Measurements from ENCODE around the gene SYT15. TPM values are rescaled to one million over a fixed set of nuclear protein-coding genes. Genes with fewer than 3 reads are reported as not detected.
"Not testable (repeated sequence)": the region's sequence is repeated elsewhere in the genome, so short reads cannot be mapped to it uniquely, and the experiment has no call there.

The SYT15 gene
- polyA plus RNA-seq = 0.45 TPM

DNA sequence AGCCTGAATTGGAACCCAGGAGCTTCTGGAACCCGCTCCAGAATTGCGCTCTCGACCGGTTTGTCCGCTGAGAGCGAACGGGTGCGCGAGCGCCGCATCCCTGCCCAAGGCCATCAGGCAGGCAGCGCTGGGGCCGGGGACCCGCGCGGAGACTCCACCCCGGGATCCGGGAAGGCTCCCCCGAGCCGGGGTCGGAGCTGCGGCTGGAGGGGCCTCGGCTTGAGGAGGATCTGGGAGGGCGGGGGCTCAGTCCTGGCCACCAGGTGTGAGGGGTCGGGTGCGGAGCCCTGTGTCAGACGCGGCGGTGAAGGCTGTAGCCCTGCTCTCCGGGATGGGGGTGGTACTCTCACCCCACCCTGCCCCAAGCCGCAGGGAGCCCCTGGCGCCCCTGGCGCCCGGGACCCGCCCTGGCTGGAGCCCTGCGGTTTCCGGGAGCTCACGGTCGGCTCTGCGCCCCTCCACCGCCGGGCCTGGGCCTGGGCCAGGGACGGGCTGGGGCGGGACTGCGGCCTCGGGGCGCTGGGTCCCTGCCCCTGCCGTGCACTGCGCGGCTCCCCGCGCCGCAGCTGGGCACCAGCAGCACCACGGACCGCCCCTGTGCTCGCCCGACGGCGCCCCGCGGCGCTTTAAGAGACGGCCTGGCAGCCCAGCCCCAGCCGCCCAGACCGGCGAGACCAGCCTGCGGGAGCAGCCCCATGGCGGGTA is at the start of gene SYT15:
TSS of gene SYT15 (plus strand) at position 655 of the 705 bp plus-strand sequence. CDS start at position 696, 41 bp downstream.
- not testable (repeated sequence) for H3K36me3 Mint-ChIP-seq, H3K27me3 Mint-ChIP-seq, H3K4me3 Mint-ChIP-seq, H3K9me3 Mint-ChIP-seq, H3K4me1 Mint-ChIP-seq, H3K27ac Mint-ChIP-seq

DNA sequence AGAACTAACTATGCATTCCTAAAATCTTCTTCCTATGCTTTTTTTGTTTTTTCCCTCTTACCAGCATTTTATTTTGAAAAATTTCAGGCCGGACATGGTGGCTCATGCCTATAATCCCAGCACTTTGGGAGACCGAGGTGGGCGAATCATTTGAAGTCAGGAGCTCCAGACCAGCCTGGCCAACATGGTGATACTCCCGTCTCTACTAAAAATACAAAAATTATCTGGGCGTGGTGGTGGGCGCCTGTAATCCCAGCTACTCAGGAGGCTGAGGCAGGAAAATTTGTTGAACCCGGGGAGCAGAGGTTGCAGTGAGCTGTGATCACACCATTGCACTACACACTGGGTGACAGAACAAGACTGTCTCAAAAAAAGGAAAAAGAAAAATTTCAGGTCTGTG is 49.2 kb upstream of the SYT15 start:
- H3K4me1 Mint-ChIP-seq, H3K36me3 Mint-ChIP-seq, H3K27me3 Mint-ChIP-seq, H3K27ac Mint-ChIP-seq, H3K9me3 Mint-ChIP-seq, H3K4me3 Mint-ChIP-seq: not testable (repeated sequence)

DNA sequence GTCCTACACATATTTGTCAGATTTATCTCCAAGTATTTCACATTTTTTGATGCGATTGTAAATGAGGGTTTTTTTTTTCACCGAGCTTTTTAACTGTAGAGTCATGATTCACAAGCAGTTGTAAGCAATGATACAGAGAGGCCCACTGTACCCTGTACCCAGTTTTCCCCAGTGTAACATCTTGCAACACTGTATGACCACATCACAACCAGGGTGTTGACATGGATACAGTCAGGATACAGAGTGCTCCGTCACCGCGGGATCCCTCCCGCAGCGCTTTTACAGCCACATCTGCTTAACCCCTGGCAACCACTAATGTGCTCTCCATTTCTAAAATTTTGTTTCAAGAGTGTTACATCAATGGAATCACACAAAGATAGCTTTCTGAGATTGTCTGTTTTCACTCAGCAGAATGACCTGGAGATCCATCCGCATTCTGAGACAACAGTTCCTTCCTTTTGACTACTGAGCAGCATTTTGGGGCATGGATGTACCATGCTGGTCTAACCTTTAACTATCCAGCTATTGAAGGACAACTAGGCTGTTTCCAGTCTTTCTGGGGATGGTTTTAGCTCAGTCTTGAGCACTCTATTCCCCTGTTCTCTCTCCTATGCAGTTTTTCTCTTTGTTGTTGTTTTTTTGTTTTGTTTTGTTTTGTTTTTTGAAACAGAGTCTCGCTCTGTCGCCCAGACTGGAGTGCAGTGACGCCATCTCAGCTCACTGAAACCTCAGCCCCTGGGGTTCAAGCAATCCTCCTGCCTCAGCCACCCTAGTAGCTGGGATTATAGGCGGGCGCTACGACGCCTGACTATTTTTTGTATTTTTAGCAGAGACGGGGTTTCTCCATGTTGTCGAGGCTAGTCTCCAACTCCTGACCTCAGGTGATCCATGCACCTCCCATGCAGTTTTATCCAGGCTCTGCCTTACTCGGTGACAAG is 48.4 kb upstream of the SYT15 start:
- Mint-ChIP-seq H3K4me1 (no peaks in the 10 kb centered on the region), H3K27me3 (no peaks in the 10 kb centered on the region), H3K27ac (no peak overlapping the region), H3K4me3 (no peak overlapping the region), H3K9me3 (peaks cover 0 to 2% (median 0%) of the 10 kb centered on the region in 3 donors), H3K36me3 (no peaks in the 10 kb centered on the region)

DNA sequence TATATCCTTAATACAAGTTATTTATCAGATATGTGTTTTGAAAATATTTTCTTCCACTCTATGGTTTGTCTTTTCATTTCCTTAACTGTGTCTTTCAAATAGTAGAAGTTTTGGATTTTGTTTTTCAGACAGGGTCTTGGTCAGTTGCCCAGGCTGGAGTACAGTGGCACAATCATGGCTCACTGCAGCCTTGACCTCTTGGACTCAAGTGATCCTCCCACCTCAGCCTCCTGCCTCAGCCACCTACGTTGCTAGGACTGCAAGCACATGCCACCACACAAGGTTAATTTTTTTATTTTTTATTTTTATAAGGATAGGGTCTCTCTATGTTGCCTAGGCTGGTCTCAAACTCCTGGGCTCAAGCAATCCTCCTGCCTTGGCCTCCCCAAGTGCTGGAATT is 46.7 kb upstream of the SYT15 start:
- H3K27me3 Mint-ChIP-seq, H3K4me3 Mint-ChIP-seq, H3K27ac Mint-ChIP-seq, H3K9me3 Mint-ChIP-seq, H3K4me1 Mint-ChIP-seq, H3K36me3 Mint-ChIP-seq: not testable (repeated sequence)

DNA sequence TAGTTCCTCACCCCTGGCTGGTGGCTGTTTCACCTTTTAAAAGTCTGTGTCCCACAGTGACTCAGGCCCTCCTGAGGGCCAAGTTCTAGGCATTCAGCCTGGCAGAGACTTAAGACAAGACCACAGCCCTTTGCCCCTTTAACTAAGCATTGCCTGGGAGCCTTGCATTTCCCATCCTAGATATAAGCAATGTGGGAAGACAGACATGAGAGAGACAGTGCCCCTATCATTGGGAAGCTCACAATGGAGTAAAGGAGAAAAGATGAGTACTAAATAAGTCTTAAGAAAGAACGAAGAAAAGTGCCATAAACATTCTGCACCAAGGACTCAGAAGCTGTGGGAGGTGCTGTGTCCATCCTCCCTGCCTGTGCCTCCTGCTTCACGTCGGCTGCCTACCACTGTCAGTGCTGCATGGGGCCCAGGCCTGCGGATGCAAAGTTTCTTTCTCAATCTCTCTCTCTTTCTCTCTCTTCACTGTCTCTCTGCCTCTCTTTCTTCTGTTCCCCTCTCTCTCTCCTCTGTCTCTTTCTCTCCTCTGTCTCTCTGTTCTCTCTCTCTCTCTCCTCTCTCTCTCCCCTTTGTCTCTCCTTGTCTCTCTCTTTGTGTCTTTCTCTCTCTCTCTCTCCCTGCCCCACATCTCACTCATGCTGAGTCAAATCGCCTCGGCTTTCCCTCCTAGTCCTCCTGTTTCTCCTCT is 44.0 kb upstream of the SYT15 start:
- H3K4me1 Mint-ChIP-seq = no peaks in the 10 kb centered on the region
- H3K27me3 Mint-ChIP-seq = peaks cover 6% of the 10 kb centered on the region
- H3K36me3 Mint-ChIP-seq = no peaks in the 10 kb centered on the region
- H3K27ac Mint-ChIP-seq = no peak overlapping the region
- no peak overlapping the region for H3K4me3 Mint-ChIP-seq
- peaks cover 0 to 2% (median 0%) of the 10 kb centered on the region in 3 donors for H3K9me3 Mint-ChIP-seq

DNA sequence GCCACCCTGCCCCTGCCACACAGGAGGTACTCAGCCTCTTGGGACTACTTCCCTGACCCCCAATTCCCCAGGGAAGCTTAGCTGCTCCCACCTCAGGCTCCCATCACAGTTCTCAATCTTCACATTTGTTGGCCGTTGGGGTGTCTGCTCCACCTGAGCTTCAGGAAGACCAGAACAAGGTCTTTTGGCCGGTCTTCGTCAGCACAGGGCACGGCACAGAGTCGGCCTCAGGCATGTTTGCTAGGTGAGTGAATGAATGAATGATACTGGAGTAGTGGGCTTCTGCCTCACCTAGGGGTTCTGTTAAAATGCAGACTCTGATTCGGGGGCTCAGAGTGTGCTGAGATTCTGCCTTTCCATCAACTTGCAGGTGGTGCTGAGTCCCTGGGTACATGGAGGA is 42.8 kb upstream of the SYT15 start:
- Mint-ChIP-seq H3K4me3 (no peak overlapping the region), H3K9me3 (peaks cover 0 to 2% (median 0%) of the 10 kb centered on the region in 3 donors), H3K4me1 (no peaks in the 10 kb centered on the region), H3K27ac (no peak overlapping the region), H3K27me3 (peaks cover 16% of the 10 kb centered on the region), H3K36me3 (no peaks in the 10 kb centered on the region)

DNA sequence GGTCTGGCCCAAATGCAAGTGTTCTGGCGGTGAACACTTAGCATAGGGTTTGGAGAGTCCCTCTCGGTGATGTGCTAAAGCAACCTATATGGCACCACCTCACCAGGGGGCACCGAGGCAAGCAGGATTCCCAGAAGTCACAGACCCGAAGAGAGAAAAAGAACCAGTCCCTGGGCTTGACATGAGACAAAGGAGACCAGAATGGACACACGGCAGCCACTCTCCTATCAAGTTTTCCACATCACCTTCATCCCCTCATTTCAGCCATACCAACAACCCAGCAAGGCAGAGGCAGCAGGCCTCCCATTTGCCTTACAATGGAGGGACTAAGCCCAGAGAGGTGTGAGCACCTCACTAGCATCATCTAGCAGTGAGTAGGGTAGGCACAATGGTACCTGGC is 42.1 kb upstream of the SYT15 start:
- Mint-ChIP-seq H3K27me3 (peaks cover 16% of the 10 kb centered on the region), H3K4me3 (no peak overlapping the region), H3K36me3 (no peaks in the 10 kb centered on the region), H3K9me3 (peaks cover 0 to 2% (median 0%) of the 10 kb centered on the region in 3 donors), H3K4me1 (no peaks in the 10 kb centered on the region), H3K27ac (no peak overlapping the region)

DNA sequence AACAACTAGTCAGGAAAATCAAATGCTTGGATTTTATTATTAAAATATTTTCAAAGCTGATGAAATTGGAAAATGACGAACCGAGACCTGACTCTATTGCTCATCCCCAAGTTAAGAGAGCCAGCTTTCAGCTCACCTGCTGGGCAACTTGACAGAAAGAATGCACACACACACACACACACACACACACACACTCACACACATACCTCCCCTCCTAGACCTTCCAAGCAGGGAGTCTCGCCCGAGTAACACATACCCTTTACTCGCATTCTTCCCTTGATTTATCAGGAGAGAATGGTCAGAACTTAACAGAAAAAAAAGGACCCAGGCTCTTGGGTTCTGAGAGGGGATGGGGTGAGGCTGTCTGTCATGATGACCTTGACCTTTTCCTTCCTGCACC is 41.6 kb upstream of the SYT15 start:
- Mint-ChIP-seq H3K4me1 (peaks cover 0 to 2% (median 0%) of the 10 kb centered on the region in 3 donors), H3K27me3 (peaks cover 16% of the 10 kb centered on the region), H3K36me3 (no peaks in the 10 kb centered on the region), H3K9me3 (peaks cover 0 to 2% (median 0%) of the 10 kb centered on the region in 3 donors), H3K27ac (no peak overlapping the region), H3K4me3 (no peak overlapping the region)

DNA sequence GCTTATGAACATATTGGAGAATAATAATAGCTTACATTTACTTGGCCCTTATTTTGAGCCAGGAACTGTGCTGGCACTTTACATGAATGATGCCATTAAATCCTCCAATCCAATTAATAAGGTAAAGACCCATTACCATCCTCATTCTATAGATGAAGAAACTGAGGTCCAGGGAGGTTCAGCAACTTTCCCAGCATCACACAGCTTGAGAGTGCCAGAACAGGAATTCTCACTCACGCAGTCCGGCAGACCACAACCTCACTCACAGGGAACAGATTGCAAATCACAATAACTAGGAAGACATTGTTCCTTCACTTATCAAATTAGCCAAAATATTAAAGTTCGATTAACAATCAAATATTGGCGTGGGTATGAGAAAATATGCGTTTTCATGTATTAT is 40.8 kb upstream of the SYT15 start:
- Mint-ChIP-seq H3K27ac (no peak overlapping the region), H3K9me3 (peaks cover 0 to 2% (median 0%) of the 10 kb centered on the region in 3 donors), H3K4me3 (no peak overlapping the region), H3K36me3 (no peaks in the 10 kb centered on the region), H3K4me1 (peaks cover 0 to 4% (median 0%) of the 10 kb centered on the region in 3 donors), H3K27me3 (peaks cover 18% of the 10 kb centered on the region)

DNA sequence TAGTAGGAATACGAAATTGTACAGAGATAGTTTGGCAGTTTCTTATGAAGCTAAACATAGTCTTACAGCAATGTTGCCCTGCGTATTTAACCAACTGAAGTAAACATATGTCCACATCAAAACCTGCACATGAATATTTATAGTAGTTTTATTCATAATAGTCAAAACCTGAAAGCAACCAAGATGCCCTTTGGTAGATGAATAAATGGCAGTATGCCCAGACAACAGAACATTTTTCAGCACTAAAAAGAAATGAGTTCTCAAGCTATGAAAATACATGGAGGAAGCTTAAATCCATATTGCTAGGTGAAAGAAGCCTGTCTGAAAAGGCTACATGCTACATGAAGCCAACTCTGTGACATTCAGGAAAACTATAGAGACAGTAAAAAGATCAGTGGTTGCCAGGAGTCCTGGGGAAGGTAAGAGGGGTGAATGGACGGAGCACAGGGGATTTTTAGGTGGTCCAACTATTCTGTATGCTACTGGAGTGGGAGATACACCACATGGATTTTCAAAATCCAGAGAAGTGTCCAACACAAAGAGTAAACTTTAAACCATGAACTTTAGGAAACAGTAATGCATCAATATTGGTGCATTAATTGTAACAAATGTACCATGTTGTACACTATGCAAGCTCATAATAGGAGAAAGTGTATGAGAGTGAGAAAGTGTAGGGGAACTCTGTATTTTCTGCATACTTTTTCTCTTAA is 40.1 kb upstream of the SYT15 start:
- H3K27ac Mint-ChIP-seq = no peak overlapping the region
- H3K9me3 Mint-ChIP-seq = no peaks in the 10 kb centered on the region
- H3K27me3 Mint-ChIP-seq = peaks cover 24% of the 10 kb centered on the region
- H3K4me1 Mint-ChIP-seq = peaks cover 0 to 4% (median 0%) of the 10 kb centered on the region in 3 donors
- no peak overlapping the region for H3K4me3 Mint-ChIP-seq
- no peaks in the 10 kb centered on the region for H3K36me3 Mint-ChIP-seq

DNA sequence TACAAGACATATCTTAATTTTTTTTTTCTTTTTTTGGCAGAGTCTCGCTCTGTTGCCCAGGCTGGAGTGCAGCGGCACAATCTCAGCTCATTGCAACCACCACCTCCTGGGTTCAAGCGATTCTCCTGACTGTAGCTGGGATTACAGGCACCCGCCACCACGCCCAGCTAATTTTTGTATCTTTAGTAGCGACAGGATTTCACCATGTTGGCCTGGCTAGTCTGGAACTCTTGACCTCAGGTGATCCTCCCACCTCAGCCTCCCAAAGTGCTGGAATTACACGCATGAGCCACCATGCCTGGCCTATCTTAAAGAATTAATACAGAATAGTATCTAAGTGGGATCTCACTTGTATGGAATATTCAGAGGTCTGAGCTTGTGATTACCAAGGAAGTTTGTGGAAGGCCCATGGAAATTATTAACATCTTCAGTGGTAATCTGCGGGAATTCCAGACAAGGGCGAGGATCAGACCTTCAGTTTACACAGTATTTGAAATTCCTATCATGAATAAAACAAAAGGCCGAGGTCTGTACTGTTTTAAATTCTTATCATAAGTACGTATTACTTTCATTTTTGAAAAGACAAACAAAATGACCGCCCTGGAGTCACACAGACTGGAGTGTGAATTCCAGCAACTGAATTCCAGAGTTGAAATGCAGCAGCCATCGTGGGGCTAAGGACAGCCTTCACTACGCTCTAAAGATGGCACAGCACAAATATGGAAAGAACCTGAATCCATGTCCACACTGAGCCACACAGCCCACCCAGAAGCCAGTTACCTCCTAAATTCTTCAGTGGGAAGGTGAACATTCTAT is 39.1 kb upstream of the SYT15 start:
- peaks cover 0 to 4% (median 0%) of the 10 kb centered on the region in 3 donors for H3K4me1 Mint-ChIP-seq
- H3K4me3 Mint-ChIP-seq = no peak overlapping the region
- no peaks in the 10 kb centered on the region for H3K36me3 Mint-ChIP-seq
- H3K27me3 Mint-ChIP-seq = peaks cover 24% of the 10 kb centered on the region
- peak overlapping the region in 1 of 3 donors; percentile 3 for H3K27ac Mint-ChIP-seq
- no peaks in the 10 kb centered on the region for H3K9me3 Mint-ChIP-seq

DNA sequence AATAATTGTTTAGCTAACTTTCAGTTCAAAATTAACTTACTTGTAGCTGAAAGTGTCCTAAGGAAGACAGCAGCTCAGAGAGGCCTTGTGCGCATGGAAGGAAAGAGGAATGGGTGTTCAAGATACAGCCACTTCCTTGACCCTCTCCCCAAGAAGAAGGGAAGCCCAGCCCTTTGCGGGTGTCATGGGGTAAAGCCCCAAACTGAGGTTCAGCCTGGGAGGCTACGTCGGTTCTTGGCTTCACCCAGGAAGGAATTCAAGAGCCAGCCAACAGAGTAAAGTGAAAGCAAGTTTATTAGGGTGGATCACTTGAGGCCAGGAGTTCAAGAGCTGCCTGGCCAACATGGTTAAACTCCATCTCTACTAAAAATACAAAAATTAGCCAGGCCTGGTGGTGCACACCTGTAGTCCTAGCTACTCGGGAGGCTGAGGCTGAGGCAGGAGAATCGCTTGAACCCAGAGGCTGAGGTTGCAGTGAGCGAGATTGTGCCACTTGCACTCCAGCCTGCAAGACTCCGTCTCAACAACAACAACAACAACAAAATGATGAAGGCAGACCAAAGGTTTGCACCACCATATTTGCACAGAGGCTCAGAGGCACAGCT is 38.4 kb upstream of the SYT15 start:
- Mint-ChIP-seq H3K4me1 (peaks cover 0 to 4% (median 0%) of the 10 kb centered on the region in 3 donors), H3K36me3 (no peaks in the 10 kb centered on the region), H3K4me3 (peak overlapping the region in 2 of 4 donors; percentile 1 to 23)

DNA sequence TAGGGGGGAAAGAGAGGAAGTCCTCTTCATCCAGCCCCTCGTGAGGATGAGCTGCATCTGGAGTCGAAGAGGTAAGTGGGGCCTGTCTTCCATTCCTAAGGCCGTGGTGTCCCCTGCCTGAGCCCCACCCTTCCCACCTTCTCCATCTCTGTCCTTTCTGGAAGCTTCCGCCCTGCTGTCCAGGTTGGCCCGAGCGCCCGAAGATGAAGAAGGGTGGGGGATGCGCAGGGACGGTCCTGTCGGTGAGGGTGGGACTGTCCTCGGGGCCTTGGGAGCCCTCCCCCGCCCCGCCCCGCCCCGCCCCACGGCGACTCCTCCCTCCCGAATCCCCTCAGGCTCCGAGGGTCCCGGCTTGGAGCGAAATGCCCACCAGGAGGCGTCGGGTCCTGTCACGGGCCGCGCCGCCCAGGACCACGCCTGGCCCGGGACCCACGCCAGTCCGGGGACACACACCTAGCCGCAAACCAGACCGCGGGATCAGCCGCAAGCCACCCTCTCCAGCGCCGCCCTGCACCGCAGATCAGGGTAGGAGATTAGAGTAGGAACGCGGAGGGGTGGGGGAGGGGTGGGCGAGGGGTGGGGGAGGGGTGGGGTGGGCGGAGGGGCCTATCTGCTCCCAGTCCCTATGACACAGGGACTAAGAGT is 37.8 kb upstream of the SYT15 start:
- Mint-ChIP-seq H3K36me3 (no peaks in the 10 kb centered on the region), H3K9me3 (no peaks in the 10 kb centered on the region), H3K27ac (no peak overlapping the region), H3K27me3 (peaks cover 24% of the 10 kb centered on the region), H3K4me1 (peaks cover 0 to 4% (median 0%) of the 10 kb centered on the region in 3 donors), H3K4me3 (no peak overlapping the region)

More for the DNA sequence above, 38.4 kb upstream of the SYT15 start:
- H3K27me3 Mint-ChIP-seq = peaks cover 24% of the 10 kb centered on the region
- no peaks in the 10 kb centered on the region for H3K9me3 Mint-ChIP-seq
- no peak overlapping the region for H3K27ac Mint-ChIP-seq
